GM18502 (cell line): ENCODE results near the gene FCHO2.

Experiments
- ATAC-seq: cut with Tn5 transposase; IDR thresholded peaks from one replicate; pipeline ENCODE4 v1.9.1; 2021; ENCODE audit warnings: mild to moderate bottlenecking; ENCODE audit not compliant: unreplicated experiment, poor library complexity

The FCHO2 gene

GRCh38 chr5:73027361-73027760 is 71.5 kb downstream of the FCHO2 start:
- ATAC-seq, result no peak

GRCh38 chr5:73027816-73028215 is 72.0 kb downstream of the FCHO2 start:
- no peak for ATAC-seq

GRCh38 chr5:73028991-73029595 is 73.3 kb downstream of the FCHO2 start:
- ATAC-seq, result no peak

GRCh38 chr5:73030531-73030930 is 74.7 kb downstream of the FCHO2 start:
- ATAC-seq, result no peak

- ATAC-seq, result no peak
Measured at GRCh38 chr5:73030995-73031394, 75.2 kb downstream of the FCHO2 start.

- ATAC-seq, result no peak
Measured at GRCh38 chr5:73031839-73032238, 76.0 kb downstream of the FCHO2 start.

GRCh38 chr5:73032635-73033034 is 76.8 kb downstream of the FCHO2 start:
- no peak for ATAC-seq

GRCh38 chr5:73037545-73037944 is 81.7 kb downstream of the FCHO2 start:
- ATAC-seq, result no peak

GRCh38 chr5:73039082-73039481 is 83.2 kb downstream of the FCHO2 start:
- no peak for ATAC-seq

GRCh38 chr5:73042993-73043392 is 87.2 kb downstream of the FCHO2 start:
- no peak for ATAC-seq

GRCh38 chr5:73044546-73044945 is 88.7 kb downstream of the FCHO2 start:
- no peak for ATAC-seq

GRCh38 chr5:73045623-73046022 is 89.8 kb downstream of the FCHO2 start:
- ATAC-seq, result no peak

- ATAC-seq, result no peak
Measured at GRCh38 chr5:73061593-73061992, 105.8 kb downstream of the FCHO2 start.

- no peak for ATAC-seq
Measured at GRCh38 chr5:73066466-73066865, 110.6 kb downstream of the FCHO2 start.

GRCh38 chr5:73067213-73067612 is 111.4 kb downstream of the FCHO2 start:
- no peak for ATAC-seq

- ATAC-seq, result no peak
Measured at GRCh38 chr5:73081093-73081492, 125.3 kb downstream of the FCHO2 start.

GRCh38 chr5:73088026-73088425 is 132.2 kb downstream of the FCHO2 start:
- ATAC-seq, result no peak

GRCh38 chr5:73093943-73094342 is 138.1 kb downstream of the FCHO2 start:
- no peak for ATAC-seq

GRCh38 chr5:73094415-73094814 is 138.6 kb downstream of the FCHO2 start:
- no peak for ATAC-seq

GRCh38 chr5:73095564-73096238 is 139.9 kb downstream of the FCHO2 start:
- no peak for ATAC-seq

- ATAC-seq, result no peak
Measured at GRCh38 chr5:73096239-73096575, 140.4 kb downstream of the FCHO2 start.

- ATAC-seq, result no peak
Measured at GRCh38 chr5:73097740-73098139, 141.9 kb downstream of the FCHO2 start.
